ENCODE data around the gene GART. TPM values are rescaled to one million over a fixed set of nuclear protein-coding genes. Genes with fewer than 3 reads are reported as not detected.

The GART gene
- total and polyA plus RNA-seq, 2 of the 8 experiments (the other 6 are each of a cell fraction or from before 2014, with no cell fraction given): 23.1 to 231 TPM

- Histone ChIP-seq H3K27ac (ENCODE audit: low read depth, low read length) (no peak overlapping the region), H3K4ac (replicated peaks; ENCODE audit: insufficient read length, low read depth, low read length) (no peak overlapping the region), H4K8ac (ENCODE audit: extremely low read depth, insufficient read depth, low read length) (no peak overlapping the region), H4K5ac (ENCODE audit: insufficient read length, low read depth, low read length) (no peak overlapping the region), H3K18ac (ENCODE audit: extremely low read depth, low read length) (no peak overlapping the region), H4K91ac (replicated peaks; ENCODE audit: insufficient read length, low read length) (no peak overlapping the region), H2BK12ac (ENCODE audit: low read depth, low read length) (no peak overlapping the region), H2BK120ac (replicated peaks; ENCODE audit: low read depth, low read length) (no peak overlapping the region), H3K4me2 (ENCODE audit: insufficient read depth in 1 of 2, low read depth in 2 of 2, low read length in 2 of 2) (no peak overlapping the region), H3K79me1 (ENCODE audit: low read depth, low read length) (no peaks in the 10 kb centered on the region), H2AK5ac (ENCODE audit: low read depth, low read length) (no peak overlapping the region), H3K4me1 (replicated peaks in 1 of 4; ENCODE audit: control insufficient read depth in 3 of 4, insufficient read depth in 4 of 4, low read length in 3 of 4) (no peaks in the 10 kb centered on the region), H3K9me3 (ENCODE audit: insufficient read depth in 2 of 2, low read depth in 1 of 2, low read length in 1 of 2) (no peaks in the 10 kb centered on the region), H3K79me2 (ENCODE audit: control insufficient read depth in 1 of 2, insufficient read depth in 2 of 2, low read length in 2 of 2) (peaks cover 0 to 10% of the 10 kb centered on the region in 2 experiments; a peak in 2 of 4 replicates), H2BK20ac (ENCODE audit: low read length) (no peak overlapping the region), H4K20me1 (replicated peaks in 1 of 2; ENCODE audit: control insufficient read depth in 1 of 2, insufficient read depth in 2 of 2, low read length in 2 of 2) (peaks cover 0 to 2% of the 10 kb centered on the region in 2 experiments), H3K23ac (ENCODE audit: insufficient read length) (no peak overlapping the region), H3K14ac (ENCODE audit: insufficient read length) (no peak overlapping the region), H3K23me2 (ENCODE audit: low read depth, low read length) (no peaks in the 10 kb centered on the region), H3K9ac (replicated peaks in 1 of 4; ENCODE audit: extremely low read depth in 1 of 4, low read depth in 3 of 4, low read length in 3 of 4) (no peak overlapping the region), H3K4me3 (ENCODE audit: extremely low read depth in 1 of 4, insufficient read depth in 2 of 4, low read depth in 3 of 4, low read length in 4 of 4) (no peak overlapping the region), H3K36me3 (ENCODE audit: control insufficient read depth in 2 of 4, insufficient read depth in 4 of 4, low read length in 3 of 4) (peaks cover 14 to 71% (median 28%) of the 10 kb centered on the region in 4 experiments), H2AFZ (ENCODE audit: low read length) (no peak overlapping the region), H3K56ac (replicated peaks; ENCODE audit: insufficient read length, low read depth, low read length) (no peak overlapping the region), H2BK5ac (ENCODE audit: low read depth, low read length) (no peak overlapping the region), H2BK15ac (ENCODE audit: low read length) (no peak overlapping the region), H3K27me3 (replicated peaks in 1 of 4; ENCODE audit: control insufficient read depth in 3 of 4, extremely low read depth in 1 of 4, insufficient read depth in 3 of 4, low read length in 3 of 4) (no peaks in the 10 kb centered on the region)
- CTCF ChIA-PET (ENCODE audit: partially characterized antibody): interaction anchor here (0.6 to 1.6 kb wide), 2 partner anchors 38 to 700 kb away, joined by 3 to 5 read pairs; no protein-coding TSS in a partner anchor
- DNase-seq (ENCODE audit: low read depth in 1 of 2, low spot score in 2 of 2) (no peak), FAIRE-seq (no peak)
- TF ChIP-seq ZNF274 (IDR thresholded peaks at IDR 0.05; ENCODE audit: borderline replicate concordance, extremely low read depth, low read length) (no peak), JUN (IDR thresholded peaks at IDR 0.05; ENCODE audit: low read depth, low read length) (no peak), NANOG (IDR thresholded peaks at IDR 0.05; ENCODE audit: insufficient read depth, low read depth, low read length, poor library complexity, severe bottlenecking) (no peak), CHD1 (IDR thresholded peaks at IDR 0.05; ENCODE audit: low read depth, low read length) (no peak), TAF1 (IDR thresholded peaks at IDR 0.05; ENCODE audit: low read depth, low read length) (no peak), HDAC6 (IDR thresholded peaks at IDR 0.05; ENCODE audit: low read depth, low read length) (no peak), SAP30 (IDR thresholded peaks at IDR 0.05; ENCODE audit: insufficient read depth, insufficient replicate concordance, low read length) (no peak), POLR2A (IDR thresholded peaks at IDR 0.05; ENCODE audit: control extremely low read depth in 1 of 2, low read depth in 2 of 2, low read length in 2 of 2) (no peak), CREB1 (IDR thresholded peaks at IDR 0.05) (no peak), SP2 (IDR thresholded peaks at IDR 0.05; ENCODE audit: low read length) (no peak), PHF8 (conservative IDR thresholded peaks at IDR 0.05; ENCODE audit: low read depth, low read length) (no peak)
- POLR2A ChIA-PET (ENCODE audit: partially characterized antibody): interaction anchor here (1.1 to 3.7 kb wide), 4 partner anchors 10 to 58 kb away, joined by 3 to 16 read pairs (median 4); no protein-coding TSS in a partner anchor
- 92% methylated on average over 2 of the region's 2 CpGs; no CpG with 5 or more reads in 1 of the 2 experiments for WGBS, 2 experiments (ENCODE audit: extremely low coverage in 1 of 2, insufficient coverage in 1 of 2, insufficient read length in 1 of 2, insufficient replicate concordance in 2 of 2, low coverage in 1 of 2, low lambda C conversion rate in 2 of 2, missing lambda C conversion rate in 1 of 2)
Measured at GRCh38 chr21:33568448-33568847, 26.5 kb upstream of the GART start.
